IMR-90 (cell line): ENCODE data around the gene TIMM50. TPM values are rescaled to one million over a fixed set of nuclear protein-coding genes. Genes with fewer than 3 reads are reported as not detected.

Experiments used
- ATAC-seq: fragments of 200-7000 bp; cut with Tn5 transposase; 2 replicates; pipeline ENCODE4 v1.9.1; 2020; ENCODE audit warnings: low read depth, mild to moderate bottlenecking, moderate library complexity
- BruUV-seq: library from RNA; stranded (reverse); fragments of 400-500 nt; replicated peaks from 2 replicates; lab custom pipeline; 2021; lab: Mats Ljungman, UMichigan
- CTCF ChIA-PET: fragments of 300-600 bp; formaldehyde crosslinking; extraction: SDS; loops from one replicate; lab custom pipeline; 2021; ENCODE audit warnings: antibody characterized with exemption; lab: Yijun Ruan, JAX
- POLR2A ChIA-PET: fragments of 300-600 bp; sonication (Branson Sonifier 250); formaldehyde crosslinking; loops from one replicate; lab custom pipeline; 2022; ENCODE audit warnings: antibody characterized with exemption; ENCODE audit not compliant: unreplicated experiment; lab: Charles Lee
- DNase-seq: peaks from one replicate; pipeline ENCODE4 v3.0.0; 2013
- H2AFZ ChIP-seq: replicated peaks from 2 replicates; pipeline ENCODE3; 2013; ENCODE audit warnings: low read length, mild to moderate bottlenecking; ENCODE audit not compliant: poor library complexity
- H2AK5ac ChIP-seq: 2 replicates; pipeline ENCODE4 v1.6.1; 2013; ENCODE audit warnings: low read depth, low read length, inconsistent platforms
- H2AK9ac ChIP-seq: replicated peaks from 2 replicates; pipeline ENCODE3; 2013; ENCODE audit warnings: mild to moderate bottlenecking, low read depth, low read length, moderate library complexity; ENCODE audit not compliant: poor library complexity
- H2BK120ac ChIP-seq: 2 replicates; pipeline ENCODE4 v1.6.1; 2013; ENCODE audit warnings: low read depth, low read length, inconsistent platforms
- H2BK15ac ChIP-seq: 3 replicates; pipeline ENCODE4 v1.6.1; 2013; ENCODE audit warnings: low read depth, low read length, inconsistent platforms
- H2BK20ac ChIP-seq: 2 replicates; pipeline ENCODE4 v1.6.1; 2013; ENCODE audit warnings: low read depth, mild to moderate bottlenecking, inconsistent platforms, low read length, moderate library complexity
- H2BK5ac ChIP-seq: 2 replicates; pipeline ENCODE4 v1.6.1; 2013; ENCODE audit warnings: mild to moderate bottlenecking, low read depth, low read length, inconsistent platforms; ENCODE audit not compliant: poor library complexity, severe bottlenecking
- H3K14ac ChIP-seq: replicated peaks from 2 replicates; pipeline ENCODE4 v1.6.1; 2013; ENCODE audit warnings: low read depth, low read length, inconsistent platforms
- H3K18ac ChIP-seq: 2 replicates; pipeline ENCODE4 v1.6.1; 2013; ENCODE audit warnings: low read depth, low read length, control low read depth
- H3K23ac ChIP-seq: 2 replicates; pipeline ENCODE4 v1.6.1; 2013; ENCODE audit warnings: low read depth, low read length, inconsistent platforms
- H3K27ac ChIP-seq: 2 replicates; pipeline ENCODE4 v1.5.1; 2013; ENCODE audit warnings: mild to moderate bottlenecking, control low read depth, low read length; ENCODE audit not compliant: insufficient read depth
- H3K27me3 ChIP-seq: 2 replicates; pipeline ENCODE4 v1.6.1; 2013; ENCODE audit warnings: low read length; ENCODE audit not compliant: control insufficient read depth, insufficient read depth
- H3K36me3 ChIP-seq: 2 replicates; pipeline ENCODE4 v1.6.1; 2013; ENCODE audit warnings: low read length, mixed read lengths; ENCODE audit not compliant: control insufficient read depth, insufficient read depth
- H3K4ac ChIP-seq: 2 replicates; pipeline ENCODE4 v1.6.1; 2013; ENCODE audit warnings: low read depth, low read length, inconsistent platforms
- H3K4me1 ChIP-seq: 2 replicates; pipeline ENCODE4 v1.6.1; 2013; ENCODE audit warnings: low read length, mixed read lengths; ENCODE audit not compliant: control insufficient read depth, insufficient read depth
- H3K4me2 ChIP-seq: 2 replicates; pipeline ENCODE4 v1.6.1; 2013; ENCODE audit warnings: low read depth, mild to moderate bottlenecking, control low read depth, low read length, moderate library complexity
- H3K4me3 ChIP-seq: 2 replicates; pipeline ENCODE4 v1.5.1; 2013; ENCODE audit warnings: low read depth, mild to moderate bottlenecking, control low read depth, low read length, moderate library complexity; ENCODE audit not compliant: insufficient read depth
- H3K56ac ChIP-seq: 2 replicates; pipeline ENCODE4 v1.6.1; 2013; ENCODE audit warnings: low read length, inconsistent platforms; ENCODE audit not compliant: insufficient read depth; ENCODE audit errors: extremely low read depth
- H3K79me1 ChIP-seq, 2 experiments: 2 replicates each; pipeline ENCODE4 v1.6.1; 2013; ENCODE audit warnings: low read length in 2 of 2, inconsistent platforms in 1 of 2, low read depth in 1 of 2
- H3K9ac ChIP-seq: 2 replicates; pipeline ENCODE4 v1.6.1; 2013; ENCODE audit warnings: low read depth, low read length, control low read depth
- H3K9me1 ChIP-seq: 2 replicates; pipeline ENCODE4 v1.6.1; 2013; ENCODE audit warnings: low read length, inconsistent platforms; ENCODE audit not compliant: insufficient read depth
- H3K9me3 ChIP-seq: 2 replicates; pipeline ENCODE4 v1.6.1; 2013; ENCODE audit warnings: low read length; ENCODE audit not compliant: control insufficient read depth, insufficient read depth
- H4K20me1 ChIP-seq: 2 replicates; pipeline ENCODE4 v1.6.1; 2013; ENCODE audit warnings: low read length, inconsistent platforms; ENCODE audit not compliant: insufficient read depth
- H4K5ac ChIP-seq: 2 replicates; pipeline ENCODE4 v1.6.1; 2013; ENCODE audit warnings: mild to moderate bottlenecking, low read depth, low read length, control low read depth
- H4K8ac ChIP-seq, 2 experiments: 2 replicates each; pipeline ENCODE4 v1.6.1; 2013; ENCODE audit warnings: low read depth in 2 of 2, low read length in 2 of 2, control low read depth in 1 of 2, inconsistent platforms in 1 of 2
- H4K91ac ChIP-seq: 2 replicates; pipeline ENCODE4 v1.6.1; 2013; ENCODE audit warnings: low read depth, low read length, inconsistent platforms; ENCODE audit not compliant: insufficient read depth
- CHD1 ChIP-seq: IDR thresholded peaks from 2 replicates; pipeline ENCODE4 v1.6.1; 2012; ENCODE audit warnings: low read depth, low read length, improper control_type of control experiment
- CTCF ChIP-seq: conservative IDR thresholded peaks from 2 replicates; pipeline ENCODE4 v1.5.1; 2012; ENCODE audit warnings: mild to moderate bottlenecking, low read depth, low read length, improper control_type of control experiment
- FOS ChIP-seq: fragments of 150-350 bp; IDR thresholded peaks from 2 replicates; pipeline ENCODE4 v1.6.1; 2016; ENCODE audit warnings: low read depth, low read length
- MAZ ChIP-seq: IDR thresholded peaks from 2 replicates; pipeline ENCODE4 v1.6.1; 2012; ENCODE audit warnings: low read depth, mild to moderate bottlenecking, low read length, improper control_type of control experiment, moderate library complexity, borderline replicate concordance
- MXI1 ChIP-seq: IDR thresholded peaks from 2 replicates; pipeline ENCODE4 v1.6.1; 2012; ENCODE audit warnings: low read depth, mild to moderate bottlenecking, low read length, moderate library complexity, borderline replicate concordance
- NFE2L2 ChIP-seq: fragments of 150-350 bp; IDR thresholded peaks from 2 replicates; pipeline ENCODE4 v1.6.1; 2016; ENCODE audit warnings: low read depth, mild to moderate bottlenecking, low read length
- SMC3 ChIP-seq: fragments of 150-350 bp; IDR thresholded peaks from 2 replicates; pipeline ENCODE4 v1.6.1; 2016; ENCODE audit warnings: low read depth, mild to moderate bottlenecking, antibody characterized with exemption, low read length, moderate library complexity
- WGBS, 2 experiments: methylation state at CpG; one replicate each; pipeline versions ENCODE4 v1.1.5 to v1.1.7; 2013; ENCODE audit warnings: missing lambda C conversion rate in 2 of 2; ENCODE audit not compliant: insufficient read length in 1 of 2; ENCODE audit errors: extremely low coverage in 2 of 2; 5-methylcytosine and 5-hydroxymethylcytosine counted together
- dilution Hi-C: fragments of 300-500 bp; cut with HindIII; formaldehyde crosslinking; loops from one replicate; pipeline ENCODE4 v1.14.3; 2018; ENCODE audit warnings: low sequenced_read_pairs; ENCODE audit not compliant: unreplicated experiment
- in situ Hi-C: fragments of 300-500 bp; cut with MboI; formaldehyde crosslinking; loops from 3 replicates; pipeline ENCODE4 v1.14.3; 2019; ENCODE audit warnings: low sequenced_read_pairs, inconsistent platforms, mixed read lengths
- intact Hi-C: fragments of 100-400 bp; cut with micrococcal nuclease; formaldehyde crosslinking; loops from 2 replicates; pipeline ENCODE4 v1.10.0; 2022
- polyA plus RNA-seq, 3 experiments: library from polyadenylated mRNA; depleted of rRNA; stranded (reverse); fragments of >200 nt; gene quantifications; 2 replicates each; pipeline ENCODE4 v1.2.3, GENCODE V29; 2012; ENCODE audit warnings: low replicate concordance in 1 of 3
- total RNA-seq: library from RNA; depleted of rRNA; stranded (reverse); fragments of >200 nt; gene quantifications from 2 replicates; pipeline ENCODE4 v1.2.3, GENCODE V29; 2012

The TIMM50 gene
- total and polyA plus RNA-seq, 2 of the 4 experiments (the other 2 are of a cell fraction): 52.0 to 76.8 TPM

- no peak overlapping the region for H3K4ac ChIP-seq
- H4K5ac ChIP-seq: no peak overlapping the region
- WGBS, 2 experiments: no CpG with 5 or more reads among the region's 7 CpGs
- H2BK120ac ChIP-seq: no peak overlapping the region
- peaks cover 3% of the 10 kb centered on the region; the same call in 1 of the 2 replicates for H3K4me1 ChIP-seq
- TF ChIP-seq NFE2L2 (no peak), SMC3 (no peak), FOS (no peak), CTCF (no peak), MAZ (no peak), MXI1 (no peak), CHD1 (no peak)
- H3K4me2 ChIP-seq: peak overlapping the region; percentile 89; the same call in 1 of the 2 replicates
- DNase-seq (no peak), ATAC-seq (no peak; the same call in 1 of the 2 replicates)
- in situ Hi-C loops: no loop called here
- intact Hi-C loops: loop anchor here (5.0 kb wide), 2 partner anchors 35 to 175 kb away; partner anchors contain the start of gene EID2B
- H3K27ac ChIP-seq: no peak overlapping the region
- no peak overlapping the region for H3K9ac ChIP-seq
- peak overlapping the region; percentile 71 for H2AK9ac ChIP-seq
- H3K18ac ChIP-seq: no peak overlapping the region
- H3K4me3 ChIP-seq: no peak overlapping the region
- H3K79me1 ChIP-seq: no peaks in the 10 kb centered on the region
- no peak overlapping the region for H4K91ac ChIP-seq
- H4K20me1 ChIP-seq: no peaks in the 10 kb centered on the region
- no peak overlapping the region for H4K8ac ChIP-seq
- H3K23ac ChIP-seq: no peak overlapping the region
- H2AFZ ChIP-seq: peak overlapping the region; percentile 85
- no peak overlapping the region for H2BK15ac ChIP-seq
- no peaks in the 10 kb centered on the region for H3K9me3 ChIP-seq
- CTCF ChIA-PET: interaction anchor here (0.5 to 1.1 kb wide), 4 partner anchors 26 to 57 kb away, joined by 3 to 5 read pairs (median 3); partner anchors contain the start of gene EID2B
- H2BK20ac ChIP-seq: no peak overlapping the region
- no peak overlapping the region for H3K14ac ChIP-seq
- POLR2A ChIA-PET: no interaction called here
- H3K27me3 ChIP-seq: peaks cover 35% of the 10 kb centered on the region
- H3K9me1 ChIP-seq: no peaks in the 10 kb centered on the region; the same call in 1 of the 2 replicates
- no peak overlapping the region for H2BK5ac ChIP-seq
- dilution Hi-C loops: no loop called here
- no peaks in the 10 kb centered on the region for H3K36me3 ChIP-seq
- no peak overlapping the region for H2AK5ac ChIP-seq
- H3K56ac ChIP-seq: no peak overlapping the region
- BruUV-seq: no TSS peak
Observed at GRCh38 chr19:39497701-39497995, 17.0 kb downstream of the TIMM50 start.
